ENCODE measurements around the gene NEUROD1.

The NEUROD1 gene

GRCh38 chr2:181698223-181698622 is 17.9 kb upstream of the NEUROD1 start:
- Histone ChIP-seq H2AFZ (ENCODE audit: low read depth, low read length) (no peak overlapping the region), H3K79me2 (ENCODE audit: insufficient read depth, low read length) (no peaks in the 10 kb centered on the region), H3K4me2 (ENCODE audit: insufficient read depth, low read length) (no peak overlapping the region), H3K27ac (ENCODE audit: low read length) (no peak overlapping the region), H3K9ac (ENCODE audit: low read depth, low read length) (no peak overlapping the region), H3K27me3 (ENCODE audit: insufficient read depth, low read length, poor library complexity) (no peaks in the 10 kb centered on the region), H3K4me3 (ENCODE audit: low read depth in 1 of 2, low read length in 2 of 2) (no peak overlapping the region), H3K36me3 (ENCODE audit: insufficient read depth, low read length) (no peaks in the 10 kb centered on the region), H3K4me1 (ENCODE audit: insufficient read depth, low read length) (no peaks in the 10 kb centered on the region), H4K20me1 (ENCODE audit: insufficient read depth, low read length) (no peaks in the 10 kb centered on the region), H3K9me3 (ENCODE audit: insufficient read depth, low read length, severe bottlenecking) (peaks cover 5% of the 10 kb centered on the region)
- ATAC-seq (ENCODE audit: insufficient read depth, low read depth) (no peak), DNase-seq (no peak)
- no peak for TF ChIP-seq EZH2 (IDR thresholded peaks at IDR 0.05; ENCODE audit: borderline replicate concordance, low read depth, low read length, severe bottlenecking)
- TF ChIP-seq, protein P1, sequence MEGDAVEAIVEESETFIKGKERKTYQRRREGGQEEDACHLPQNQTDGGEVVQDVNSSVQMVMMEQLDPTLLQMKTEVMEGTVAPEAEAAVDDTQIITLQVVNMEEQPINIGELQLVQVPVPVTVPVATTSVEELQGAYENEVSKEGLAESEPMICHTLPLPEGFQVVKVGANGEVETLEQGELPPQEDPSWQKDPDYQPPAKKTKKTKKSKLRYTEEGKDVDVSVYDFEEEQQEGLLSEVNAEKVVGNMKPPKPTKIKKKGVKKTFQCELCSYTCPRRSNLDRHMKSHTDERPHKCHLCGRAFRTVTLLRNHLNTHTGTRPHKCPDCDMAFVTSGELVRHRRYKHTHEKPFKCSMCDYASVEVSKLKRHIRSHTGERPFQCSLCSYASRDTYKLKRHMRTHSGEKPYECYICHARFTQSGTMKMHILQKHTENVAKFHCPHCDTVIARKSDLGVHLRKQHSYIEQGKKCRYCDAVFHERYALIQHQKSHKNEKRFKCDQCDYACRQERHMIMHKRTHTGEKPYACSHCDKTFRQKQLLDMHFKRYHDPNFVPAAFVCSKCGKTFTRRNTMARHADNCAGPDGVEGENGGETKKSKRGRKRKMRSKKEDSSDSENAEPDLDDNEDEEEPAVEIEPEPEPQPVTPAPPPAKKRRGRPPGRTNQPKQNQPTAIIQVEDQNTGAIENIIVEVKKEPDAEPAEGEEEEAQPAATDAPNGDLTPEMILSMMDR (IDR thresholded peaks at IDR 0.05; ENCODE audit: borderline replicate concordance, extremely low read depth, low read length, poor library complexity, severe bottlenecking) = no peak

GRCh38 chr2:181697571-181697970 is 17.3 kb upstream of the NEUROD1 start:
- H3K27me3 ChIP-seq (ENCODE audit: insufficient read depth, low read length, poor library complexity) = no peaks in the 10 kb centered on the region
- ATAC-seq (ENCODE audit: insufficient read depth, low read depth) (no peak), DNase-seq (no peak)

GRCh38 chr2:181697126-181697525 is 16.8 kb upstream of the NEUROD1 start:
- no peak for DNase-seq

More at GRCh38 chr2:181697571-181697970, 17.3 kb upstream of the NEUROD1 start:
- Histone ChIP-seq H3K36me3 (ENCODE audit: insufficient read depth, low read length) (no peaks in the 10 kb centered on the region), H3K27ac (ENCODE audit: low read length) (no peak overlapping the region), H2AFZ (ENCODE audit: low read depth, low read length) (no peak overlapping the region), H3K9ac (ENCODE audit: low read depth, low read length) (no peak overlapping the region), H3K4me1 (ENCODE audit: insufficient read depth, low read length) (no peaks in the 10 kb centered on the region), H3K79me2 (ENCODE audit: insufficient read depth, low read length) (no peaks in the 10 kb centered on the region), H3K4me3 (ENCODE audit: low read depth in 1 of 2, low read length in 2 of 2) (no peak overlapping the region), H3K4me2 (ENCODE audit: insufficient read depth, low read length) (no peak overlapping the region), H3K9me3 (ENCODE audit: insufficient read depth, low read length, severe bottlenecking) (peaks cover 1% of the 10 kb centered on the region), H4K20me1 (ENCODE audit: insufficient read depth, low read length) (no peaks in the 10 kb centered on the region)
- TF ChIP-seq, protein P1 (IDR thresholded peaks at IDR 0.05; ENCODE audit: borderline replicate concordance, extremely low read depth, low read length, poor library complexity, severe bottlenecking) = no peak
- no peak for TF ChIP-seq EZH2 (IDR thresholded peaks at IDR 0.05; ENCODE audit: borderline replicate concordance, low read depth, low read length, severe bottlenecking)

More at GRCh38 chr2:181697126-181697525, 16.8 kb upstream of the NEUROD1 start:
- Histone ChIP-seq H3K4me1 (ENCODE audit: insufficient read depth, low read length) (no peaks in the 10 kb centered on the region), H3K9me3 (ENCODE audit: insufficient read depth, low read length, severe bottlenecking) (no peaks in the 10 kb centered on the region), H3K9ac (ENCODE audit: low read depth, low read length) (no peak overlapping the region), H3K4me3 (ENCODE audit: low read depth in 1 of 2, low read length in 2 of 2) (no peak overlapping the region), H3K4me2 (ENCODE audit: insufficient read depth, low read length) (no peak overlapping the region), H2AFZ (ENCODE audit: low read depth, low read length) (no peak overlapping the region), H4K20me1 (ENCODE audit: insufficient read depth, low read length) (no peaks in the 10 kb centered on the region), H3K27me3 (ENCODE audit: insufficient read depth, low read length, poor library complexity) (no peaks in the 10 kb centered on the region), H3K36me3 (ENCODE audit: insufficient read depth, low read length) (no peaks in the 10 kb centered on the region), H3K27ac (ENCODE audit: low read length) (no peak overlapping the region), H3K79me2 (ENCODE audit: insufficient read depth, low read length) (no peaks in the 10 kb centered on the region)
- no peak for TF ChIP-seq EZH2 (IDR thresholded peaks at IDR 0.05; ENCODE audit: borderline replicate concordance, low read depth, low read length, severe bottlenecking)
- TF ChIP-seq, protein P1 (IDR thresholded peaks at IDR 0.05; ENCODE audit: borderline replicate concordance, extremely low read depth, low read length, poor library complexity, severe bottlenecking) = no peak
- no peak for ATAC-seq (ENCODE audit: insufficient read depth, low read depth)

Data from DND-41 (cell line).